ENCODE measurements around the gene RSPO3.

Gene RSPO3

DNA sequence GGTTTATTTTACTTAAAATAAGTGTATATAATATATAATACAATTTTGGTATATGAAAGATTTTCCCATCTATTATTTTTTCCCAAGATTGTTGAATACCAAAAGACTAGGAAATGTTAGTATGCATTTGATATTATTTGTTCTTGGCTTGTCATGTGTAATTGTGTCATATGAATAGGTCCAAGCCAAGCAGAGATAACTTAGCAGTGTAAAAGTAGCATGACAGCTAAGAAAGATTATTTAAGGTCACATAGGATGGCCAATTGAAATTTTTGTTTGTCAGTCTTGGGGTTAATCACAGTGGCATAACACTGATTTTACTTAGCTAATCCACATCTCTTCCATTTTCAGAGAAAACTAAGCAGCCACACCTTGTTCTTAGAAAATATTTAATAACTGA lies 38.8 kb upstream of the RSPO3 start:
- DNase-seq (ENCODE audit: low read depth): no peak
- H3K4me3 ChIP-seq (ENCODE audit: control insufficient read depth, low read depth, low read length): no peak overlapping the region
- TF ChIP-seq, protein P1, sequence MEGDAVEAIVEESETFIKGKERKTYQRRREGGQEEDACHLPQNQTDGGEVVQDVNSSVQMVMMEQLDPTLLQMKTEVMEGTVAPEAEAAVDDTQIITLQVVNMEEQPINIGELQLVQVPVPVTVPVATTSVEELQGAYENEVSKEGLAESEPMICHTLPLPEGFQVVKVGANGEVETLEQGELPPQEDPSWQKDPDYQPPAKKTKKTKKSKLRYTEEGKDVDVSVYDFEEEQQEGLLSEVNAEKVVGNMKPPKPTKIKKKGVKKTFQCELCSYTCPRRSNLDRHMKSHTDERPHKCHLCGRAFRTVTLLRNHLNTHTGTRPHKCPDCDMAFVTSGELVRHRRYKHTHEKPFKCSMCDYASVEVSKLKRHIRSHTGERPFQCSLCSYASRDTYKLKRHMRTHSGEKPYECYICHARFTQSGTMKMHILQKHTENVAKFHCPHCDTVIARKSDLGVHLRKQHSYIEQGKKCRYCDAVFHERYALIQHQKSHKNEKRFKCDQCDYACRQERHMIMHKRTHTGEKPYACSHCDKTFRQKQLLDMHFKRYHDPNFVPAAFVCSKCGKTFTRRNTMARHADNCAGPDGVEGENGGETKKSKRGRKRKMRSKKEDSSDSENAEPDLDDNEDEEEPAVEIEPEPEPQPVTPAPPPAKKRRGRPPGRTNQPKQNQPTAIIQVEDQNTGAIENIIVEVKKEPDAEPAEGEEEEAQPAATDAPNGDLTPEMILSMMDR (IDR thresholded peaks at IDR 0.05; ENCODE audit: control insufficient read depth, insufficient read depth, low read depth, low read length, missing control alignments): no peak

DNA sequence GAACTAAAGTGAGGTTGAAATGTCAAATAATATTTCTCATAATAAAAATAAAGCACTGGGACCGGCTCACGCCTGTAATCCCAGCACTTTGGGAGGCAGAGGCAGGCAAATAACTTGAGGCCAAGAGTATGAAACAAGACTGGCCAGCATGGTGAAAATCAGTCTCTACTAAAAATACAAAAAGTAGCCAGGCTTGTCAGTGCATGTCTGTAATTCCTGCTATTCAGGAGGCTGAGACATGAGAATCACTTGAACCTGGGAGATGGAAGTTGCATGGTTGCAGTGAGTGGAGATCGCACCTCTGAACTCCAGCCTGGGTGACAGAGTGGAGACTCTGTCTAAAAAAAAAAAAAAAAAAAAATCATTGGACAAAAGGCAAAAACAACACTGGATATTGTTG lies 38.4 kb upstream of the RSPO3 start:
- TF ChIP-seq, protein P1 (IDR thresholded peaks at IDR 0.05; ENCODE audit: control insufficient read depth, insufficient read depth, low read depth, low read length, missing control alignments): no peak
- H3K4me3 ChIP-seq (ENCODE audit: control insufficient read depth, low read depth, low read length): no peak overlapping the region
- DNase-seq (ENCODE audit: low read depth): no peak

DNA sequence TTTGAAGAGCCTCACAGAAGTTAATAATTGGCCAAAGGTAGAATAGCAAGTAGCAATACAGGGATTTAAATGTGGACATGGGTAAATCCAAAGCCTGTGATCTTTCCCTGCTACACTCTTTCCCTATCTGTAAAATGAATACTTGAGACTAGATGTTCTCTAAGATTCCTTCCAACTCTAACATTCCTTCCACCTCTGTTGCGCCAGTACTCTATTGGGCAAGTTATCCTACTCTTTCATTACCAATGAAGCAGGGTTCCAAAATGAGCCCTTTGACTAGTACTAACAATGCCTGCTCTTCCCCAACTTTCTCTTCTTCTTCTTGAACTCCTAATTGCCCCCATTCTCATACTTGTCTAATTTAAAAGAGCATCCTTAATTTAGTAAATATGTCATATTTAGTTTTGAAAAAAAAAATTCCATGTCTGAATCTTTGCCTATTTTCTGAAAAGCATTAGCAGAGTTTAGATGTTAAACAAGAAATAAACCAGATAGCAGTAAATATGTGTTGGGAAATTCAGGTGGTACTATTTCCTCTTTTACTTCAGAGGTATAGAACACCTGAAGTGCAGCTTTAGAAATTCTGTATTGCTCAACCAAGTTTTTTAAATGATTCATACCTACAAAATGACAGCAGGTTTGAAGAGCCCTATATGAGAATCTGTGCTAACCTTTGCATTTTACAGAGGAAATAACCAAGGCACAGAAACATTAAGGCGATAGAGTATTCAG lies 35.1 kb upstream of the RSPO3 start:
- TF ChIP-seq, protein P1 (IDR thresholded peaks at IDR 0.05; ENCODE audit: control insufficient read depth, insufficient read depth, low read depth, low read length, missing control alignments): no peak
- no peak for DNase-seq (ENCODE audit: low read depth)
- no peak overlapping the region for H3K4me3 ChIP-seq (ENCODE audit: control insufficient read depth, low read depth, low read length)

DNA sequence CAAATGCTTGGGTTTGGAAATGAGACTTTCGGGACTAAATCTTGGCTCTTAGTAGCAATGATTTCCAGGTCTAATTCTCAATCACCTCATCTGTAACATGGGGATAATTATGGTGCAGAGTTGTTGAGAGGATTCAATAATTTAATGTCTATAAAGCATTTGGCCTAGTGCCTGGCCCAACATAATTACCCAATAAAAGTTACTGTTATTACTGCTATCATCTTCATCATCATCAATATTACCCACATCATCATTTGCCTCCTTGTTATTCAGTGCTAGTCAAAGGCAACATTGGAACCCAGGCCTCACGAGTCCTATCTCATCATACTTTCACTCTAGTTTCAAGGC lies 34.5 kb upstream of the RSPO3 start:
- no peak overlapping the region for H3K4me3 ChIP-seq (ENCODE audit: control insufficient read depth, low read depth, low read length)
- no peak for DNase-seq (ENCODE audit: low read depth)
- TF ChIP-seq, protein P1 (IDR thresholded peaks at IDR 0.05; ENCODE audit: control insufficient read depth, insufficient read depth, low read depth, low read length, missing control alignments): no peak

DNA sequence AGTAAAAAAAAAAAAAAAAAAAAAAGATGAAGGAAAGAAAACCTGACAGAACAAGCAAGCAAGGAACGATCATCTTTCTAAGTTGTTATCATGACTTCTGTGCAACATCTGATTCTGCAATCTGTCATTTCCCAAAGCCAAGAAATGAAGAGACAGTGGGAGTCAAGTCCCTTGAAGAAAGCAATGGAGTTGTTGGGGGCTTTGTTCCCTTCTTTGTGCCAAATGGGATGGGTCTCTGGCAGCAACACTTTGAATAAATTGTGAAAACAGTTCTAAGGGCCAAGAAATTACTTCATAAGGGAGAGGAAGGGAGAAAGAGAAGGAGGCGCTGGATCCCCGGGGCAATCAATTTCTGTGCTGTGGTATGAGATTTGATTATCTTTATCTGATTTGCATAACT lies 33.3 kb upstream of the RSPO3 start:
- TF ChIP-seq, protein P1 (IDR thresholded peaks at IDR 0.05; ENCODE audit: control insufficient read depth, insufficient read depth, low read depth, low read length, missing control alignments): no peak
- no peak overlapping the region for H3K4me3 ChIP-seq (ENCODE audit: control insufficient read depth, low read depth, low read length)
- no peak for DNase-seq (ENCODE audit: low read depth)

DNA sequence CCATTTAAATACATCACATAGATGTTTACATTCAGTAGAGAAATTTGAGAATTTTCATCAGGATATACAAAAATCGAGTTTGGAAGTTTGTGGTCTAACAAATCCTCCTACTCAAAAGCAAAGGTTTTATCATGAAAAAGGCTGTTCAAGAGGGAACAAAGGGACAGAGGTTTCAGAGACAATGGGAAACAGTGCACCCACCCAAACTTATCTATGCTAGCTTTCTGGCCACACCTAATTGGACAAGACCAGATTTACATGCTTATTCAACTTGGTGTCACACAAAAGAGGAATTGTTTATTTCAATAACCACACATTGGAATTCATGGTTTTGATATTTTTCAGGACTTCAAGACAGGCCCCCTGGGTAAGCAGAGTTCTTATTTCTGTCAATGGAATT lies 28.4 kb upstream of the RSPO3 start:
- TF ChIP-seq, protein P1 (IDR thresholded peaks at IDR 0.05; ENCODE audit: control insufficient read depth, insufficient read depth, low read depth, low read length, missing control alignments): no peak
- no peak overlapping the region for H3K4me3 ChIP-seq (ENCODE audit: control insufficient read depth, low read depth, low read length)
- DNase-seq (ENCODE audit: low read depth): no peak
